ENCODE results near the gene PLEK2.

- TF ChIP-seq POLR2A (IDR thresholded peaks at IDR 0.05) (no peak), CTCF (IDR thresholded peaks at IDR 0.05) (no peak)
These were observed 15.5 kb downstream of the PLEK2 start for GRCh38 chr14:67396381-67396970.
